ENCODE results near the gene SCMH1.
"Not testable (repeated sequence)": the region's sequence is repeated elsewhere in the genome, so short reads cannot be mapped to it uniquely, and the experiment has no call there.

Gene SCMH1

DNA sequence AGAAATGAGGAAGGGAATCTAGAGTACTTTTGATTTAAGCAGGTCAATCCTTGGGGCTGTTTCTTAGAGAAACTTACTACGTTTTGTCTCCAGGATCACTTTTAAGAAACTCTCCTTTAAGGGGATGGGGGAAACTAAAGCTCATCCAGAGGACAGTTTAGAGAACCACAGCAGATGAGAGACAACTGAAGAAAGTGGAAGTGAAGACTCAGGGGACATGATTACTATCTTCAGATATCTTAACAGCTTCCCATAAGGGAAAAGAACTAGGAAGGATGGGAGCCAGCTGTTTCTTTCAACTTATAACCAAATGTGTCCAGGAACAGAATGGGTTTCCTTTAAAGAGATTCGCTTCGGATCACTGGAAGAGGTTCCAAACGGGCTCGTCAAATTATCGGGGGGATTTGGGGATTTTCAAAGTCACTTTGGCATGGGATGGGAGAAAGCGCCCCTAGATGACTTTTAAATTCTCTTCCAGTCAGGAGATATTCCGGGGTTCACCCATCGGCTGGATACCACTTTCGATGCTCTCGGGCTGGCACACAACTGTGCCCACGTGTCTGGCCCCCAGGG is 1.2 kb downstream of the SCMH1 start:
- TF ChIP-seq GATA1 (IDR thresholded peaks at IDR 0.05; ENCODE audit: low read depth, low read length) (no peak), POLR2A (IDR thresholded peaks at IDR 0.05; ENCODE audit: low read length) (peak; percentile 27)
- DNase-seq, result peak in 1 of 2 experiments; percentile 33

DNA sequence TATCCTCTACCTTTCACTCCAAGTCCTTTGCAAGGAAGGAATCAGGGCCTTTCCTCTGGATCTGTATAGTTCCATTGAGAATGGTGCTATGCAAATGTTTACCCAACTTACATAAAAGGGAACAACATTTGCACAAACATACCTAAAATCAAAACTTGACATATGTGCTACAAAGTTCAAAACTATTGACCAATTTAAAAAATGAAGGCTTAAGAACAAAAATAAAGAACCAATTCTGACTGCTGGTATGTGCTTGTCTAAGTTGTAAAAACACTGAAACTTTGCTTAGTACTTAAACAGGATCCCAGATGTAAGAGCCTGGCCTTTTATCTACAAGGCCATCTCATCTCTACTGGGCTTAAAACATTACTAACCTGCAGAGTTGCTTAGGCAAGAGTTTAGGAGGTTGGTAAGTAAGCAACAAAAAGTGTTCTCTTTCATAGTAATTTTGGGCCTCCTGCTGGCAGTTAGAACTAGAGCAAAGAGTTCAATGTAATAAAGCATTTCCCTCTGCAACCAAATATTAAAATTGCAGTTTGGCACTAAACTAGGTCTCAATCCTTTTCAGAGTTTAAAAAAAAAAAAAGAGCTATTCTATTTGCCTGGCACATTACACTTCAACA is 2.0 kb downstream of the SCMH1 start:
- DNase-seq, result peak; percentile 47 to 69
- TF ChIP-seq GATA1 (IDR thresholded peaks at IDR 0.05; ENCODE audit: low read depth, low read length), result no peak
- TF ChIP-seq POLR2A (IDR thresholded peaks at IDR 0.05; ENCODE audit: low read length), result no peak

DNA sequence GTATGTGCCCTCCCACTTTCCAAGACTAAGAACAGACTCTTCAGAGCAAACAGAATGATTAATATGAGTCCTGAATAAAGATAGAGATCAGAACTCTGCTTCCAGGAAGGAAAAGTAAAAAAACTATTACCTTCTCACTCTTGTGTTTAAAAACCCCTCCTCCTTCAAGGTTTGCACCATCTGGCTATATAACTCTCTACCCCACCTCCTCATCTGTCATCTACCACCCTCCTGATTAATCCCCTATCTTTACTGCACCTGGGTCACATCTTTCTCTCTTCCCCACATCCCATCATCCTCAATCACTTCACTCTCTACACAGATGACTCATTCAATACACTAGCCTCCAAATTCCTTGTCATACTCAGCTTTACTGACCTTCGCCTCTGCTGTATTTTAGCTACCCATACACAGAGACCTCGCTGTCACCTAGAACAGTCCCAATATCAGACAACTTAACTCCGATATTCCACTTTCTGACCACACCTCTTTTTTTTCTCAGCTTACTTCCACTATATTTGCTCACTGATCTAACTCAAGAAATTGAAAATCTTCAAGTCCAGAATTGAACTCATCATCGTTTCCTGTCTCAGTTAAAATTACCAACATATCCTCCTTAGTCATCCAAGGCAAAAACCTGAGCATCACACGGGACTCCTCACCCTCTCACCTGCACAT is 3.7 kb downstream of the SCMH1 start:
- peak in 1 of 2 experiments; percentile 17 for DNase-seq
- TF ChIP-seq GATA1 (IDR thresholded peaks at IDR 0.05; ENCODE audit: low read depth, low read length), result no peak
- no peak for TF ChIP-seq POLR2A (IDR thresholded peaks at IDR 0.05; ENCODE audit: low read length)

DNA sequence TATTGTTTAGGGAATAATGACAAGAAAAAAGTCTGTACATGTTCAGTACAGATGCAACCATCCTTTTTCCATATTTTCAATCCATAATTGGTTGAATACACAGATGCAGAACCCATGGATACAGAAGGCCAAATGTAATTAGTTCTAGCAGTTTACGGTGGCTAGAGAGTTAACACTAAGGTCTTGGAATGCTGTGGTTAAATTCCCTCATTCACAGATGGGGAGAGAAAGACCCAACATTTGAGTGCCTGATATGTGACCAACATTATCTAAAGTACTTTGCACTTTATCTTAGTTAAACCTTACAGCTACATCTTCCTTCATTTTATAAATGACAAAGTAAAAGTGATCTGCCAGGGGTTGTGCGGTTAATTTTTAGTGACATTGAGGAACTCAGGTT is 5.3 kb downstream of the SCMH1 start:
- TF ChIP-seq GATA1 (IDR thresholded peaks at IDR 0.05; ENCODE audit: low read depth, low read length) (no peak), POLR2A (IDR thresholded peaks at IDR 0.05; ENCODE audit: low read length) (no peak)
- DNase-seq, result no peak

DNA sequence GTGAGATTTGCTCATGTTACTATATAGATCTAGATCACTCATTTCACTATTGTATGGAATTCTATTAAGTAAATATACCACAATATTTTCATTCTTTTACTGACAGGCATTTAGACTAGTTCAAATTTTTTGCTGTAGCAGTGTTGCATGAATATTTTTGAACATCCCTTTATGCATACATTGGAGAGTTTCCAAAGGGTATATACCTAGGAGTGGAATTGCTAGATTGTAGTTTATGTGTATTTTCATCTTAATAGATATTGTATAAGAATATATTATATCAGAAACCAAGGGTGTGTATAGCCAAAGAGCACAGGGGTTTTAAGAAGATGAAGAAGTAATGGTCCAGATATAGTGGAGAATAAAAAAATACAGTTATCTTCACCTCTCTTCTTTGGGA is 6.2 kb downstream of the SCMH1 start:
- TF ChIP-seq POLR2A (IDR thresholded peaks at IDR 0.05; ENCODE audit: low read length) (no peak), GATA1 (IDR thresholded peaks at IDR 0.05; ENCODE audit: low read depth, low read length) (no peak)

DNA sequence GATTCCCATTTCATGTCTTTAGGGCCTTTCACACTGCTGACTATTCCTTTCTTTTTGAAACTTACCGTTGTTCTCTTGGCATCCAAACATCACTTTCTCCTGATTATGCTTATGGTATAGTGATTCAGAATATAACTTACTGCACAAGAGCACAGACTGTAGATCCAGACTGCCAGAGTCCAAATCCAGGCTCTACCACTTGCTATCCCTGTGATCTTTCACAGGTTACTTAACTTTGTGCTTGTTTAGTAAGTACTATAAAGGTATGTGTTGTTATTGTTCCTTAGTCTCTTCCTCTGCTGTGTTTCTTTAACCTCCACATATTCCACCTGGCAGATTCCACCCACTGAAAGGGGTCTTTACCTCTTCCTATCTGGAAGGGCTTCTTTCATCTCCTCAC is 8.4 kb downstream of the SCMH1 start:
- no peak for TF ChIP-seq GATA1 (IDR thresholded peaks at IDR 0.05; ENCODE audit: low read depth, low read length)
- TF ChIP-seq POLR2A (IDR thresholded peaks at IDR 0.05; ENCODE audit: low read length), result no peak

More for the DNA sequence above, 6.2 kb downstream of the SCMH1 start:
- no peak for DNase-seq

DNA sequence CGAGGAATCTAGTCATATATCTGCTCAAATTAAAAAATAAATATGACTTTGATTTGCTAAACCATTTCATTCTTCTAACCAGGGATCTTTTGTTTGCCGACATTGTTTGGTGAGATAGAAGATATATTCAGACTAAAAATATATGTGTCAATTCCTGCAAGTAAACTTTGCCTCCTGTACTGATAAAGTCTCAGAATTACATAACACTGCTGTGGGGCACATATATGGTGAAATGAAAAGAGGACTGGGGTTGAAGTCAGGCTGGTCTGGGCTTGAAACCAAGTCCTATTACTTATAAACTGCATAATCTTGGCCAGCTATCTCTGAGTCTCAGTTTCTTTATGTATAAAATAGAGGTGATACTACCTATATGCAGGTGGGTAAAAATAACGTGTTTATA is 9.8 kb downstream of the SCMH1 start:
- no peak for DNase-seq
- TF ChIP-seq POLR2A (IDR thresholded peaks at IDR 0.05; ENCODE audit: low read length) (no peak), GATA1 (IDR thresholded peaks at IDR 0.05; ENCODE audit: low read depth, low read length) (no peak)

More for the DNA sequence above, 8.4 kb downstream of the SCMH1 start:
- DNase-seq, result no peak

DNA sequence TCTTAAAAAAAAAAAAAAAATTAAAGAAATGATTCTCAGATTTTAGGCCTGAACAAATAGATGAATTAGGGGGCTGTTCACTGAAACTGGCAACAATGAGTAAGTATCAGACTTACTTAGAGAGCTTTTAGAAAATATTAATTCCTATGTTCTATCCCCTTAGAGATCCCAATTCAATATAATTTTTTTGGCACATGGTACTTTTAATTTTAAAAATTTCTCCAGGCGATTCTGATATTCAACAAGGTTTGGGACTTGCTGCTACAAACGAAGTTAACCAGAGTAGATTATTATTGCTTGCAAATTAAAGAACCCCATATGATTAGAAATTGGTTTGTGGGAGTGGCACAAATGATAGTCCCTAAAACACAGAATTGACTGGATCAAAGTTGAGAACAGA is 11.4 kb downstream of the SCMH1 start:
- no peak for DNase-seq
- TF ChIP-seq POLR2A (IDR thresholded peaks at IDR 0.05; ENCODE audit: low read length) (no peak), GATA1 (IDR thresholded peaks at IDR 0.05; ENCODE audit: low read depth, low read length) (no peak)

DNA sequence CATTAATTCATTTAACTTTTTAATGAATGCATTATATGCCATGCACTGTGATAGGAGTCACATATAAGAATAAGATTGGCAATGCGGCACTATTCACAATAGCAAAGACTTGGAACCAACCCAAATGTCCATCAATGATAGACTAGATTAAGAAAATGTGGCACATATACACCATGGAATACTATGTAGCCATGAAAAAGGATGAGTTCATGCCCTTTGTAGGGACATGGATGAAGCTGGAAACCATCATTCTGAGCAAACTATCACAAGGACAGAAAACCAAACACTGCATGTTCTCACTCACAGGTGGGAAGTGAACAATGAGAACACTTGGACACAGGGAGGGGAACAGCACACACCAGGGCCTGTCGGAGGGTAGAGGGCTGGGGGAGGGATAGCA is 12.9 kb downstream of the SCMH1 start:
- DNase-seq, result not testable (repeated sequence)

DNA sequence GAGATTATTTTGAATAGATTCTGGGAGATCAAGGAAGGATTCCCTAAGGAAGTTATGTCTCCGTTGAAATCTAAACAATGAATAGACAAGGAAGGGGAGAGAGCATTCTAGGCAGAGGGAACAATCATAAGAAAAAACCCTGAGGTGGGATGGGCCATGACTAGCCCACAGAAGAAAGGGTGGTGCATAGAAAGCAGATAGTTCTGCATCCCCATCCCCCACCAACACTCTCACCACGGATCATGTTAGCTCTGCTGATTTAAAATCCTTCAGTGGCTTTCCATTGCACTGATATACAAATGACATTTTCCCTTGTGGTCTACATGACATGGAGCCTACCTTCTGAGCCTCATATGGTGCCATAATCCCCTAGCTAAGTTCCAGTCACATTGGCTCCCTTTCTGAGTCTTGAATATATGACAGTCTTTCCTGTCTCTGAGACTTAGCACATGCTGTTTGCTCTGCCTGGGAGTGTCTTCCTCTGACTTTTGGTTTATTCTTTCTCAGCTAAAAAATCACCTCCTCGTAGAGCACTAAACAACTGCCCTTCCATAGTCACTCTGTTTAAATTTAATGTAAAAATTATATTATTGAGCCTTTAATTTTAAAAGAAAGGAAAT is 15.2 kb downstream of the SCMH1 start:
- no peak for TF ChIP-seq POLR2A (IDR thresholded peaks at IDR 0.05; ENCODE audit: low read length)
- TF ChIP-seq GATA1 (IDR thresholded peaks at IDR 0.05; ENCODE audit: low read depth, low read length), result no peak

DNA sequence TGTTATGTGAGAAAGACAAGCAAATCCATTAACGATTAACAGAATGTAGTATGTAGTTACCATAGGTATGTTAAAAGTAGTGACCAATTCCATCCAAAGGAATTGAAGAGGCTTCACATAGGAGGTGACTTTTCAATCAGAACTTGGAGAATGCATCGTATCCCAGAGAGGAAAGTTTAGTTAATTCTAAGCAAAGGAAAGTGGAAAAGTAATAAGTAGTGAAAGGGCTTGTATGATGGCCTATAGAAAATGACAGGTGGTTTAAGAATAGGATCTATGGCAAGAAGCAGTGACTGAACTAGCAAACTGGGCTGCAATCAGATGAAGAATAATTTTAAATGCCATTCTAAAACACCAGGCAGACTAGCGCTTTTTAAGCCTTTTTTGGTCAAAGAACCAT is 16.6 kb downstream of the SCMH1 start:
- TF ChIP-seq GATA1 (IDR thresholded peaks at IDR 0.05; ENCODE audit: low read depth, low read length) (no peak), POLR2A (IDR thresholded peaks at IDR 0.05; ENCODE audit: low read length) (no peak)
- DNase-seq, result no peak

More for the DNA sequence above, 15.2 kb downstream of the SCMH1 start:
- DNase-seq, result no peak

DNA sequence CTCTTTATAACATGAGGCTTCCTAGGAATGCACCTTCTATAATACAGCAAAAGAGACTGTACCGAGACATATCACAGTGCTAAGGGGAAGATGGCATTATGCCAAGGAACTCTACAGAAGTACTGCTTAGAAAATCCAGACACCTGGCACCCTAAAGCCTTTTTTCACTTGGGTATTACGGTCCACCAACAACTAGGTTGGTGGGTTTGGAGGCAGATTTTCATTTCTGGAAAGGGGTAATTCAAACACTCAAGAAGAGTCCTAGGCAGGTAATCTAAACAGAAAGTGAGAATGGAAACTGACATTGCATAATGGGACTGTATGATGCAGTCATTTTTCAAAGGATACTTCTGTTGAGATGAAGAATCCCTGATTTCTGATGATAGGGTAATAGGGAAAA is 19.6 kb downstream of the SCMH1 start:
- TF ChIP-seq POLR2A (IDR thresholded peaks at IDR 0.05; ENCODE audit: low read length), result no peak
- no peak for TF ChIP-seq GATA1 (IDR thresholded peaks at IDR 0.05; ENCODE audit: low read depth, low read length)
- DNase-seq, result peak; percentile 25 to 34

DNA sequence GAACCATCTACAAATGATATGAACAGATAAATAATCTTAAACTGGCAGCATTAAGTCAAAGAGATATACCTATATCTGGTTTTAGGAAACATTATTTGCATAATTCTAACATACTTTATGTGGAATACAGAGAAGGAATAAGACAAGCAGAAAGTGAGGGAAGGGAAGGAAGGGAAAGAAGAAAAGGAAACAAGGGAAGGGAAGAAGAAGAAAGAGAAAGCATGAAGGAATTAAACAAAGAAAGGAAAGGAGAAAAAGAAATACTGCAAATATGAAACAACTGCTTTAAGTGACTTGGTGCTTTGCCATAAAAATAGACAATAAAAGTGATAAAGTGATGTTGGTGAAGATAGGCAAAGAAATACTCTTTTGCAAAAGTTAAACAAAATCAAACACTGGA is 20.1 kb downstream of the SCMH1 start:
- DNase-seq, result no peak
- TF ChIP-seq POLR2A (IDR thresholded peaks at IDR 0.05; ENCODE audit: low read length) (no peak), GATA1 (IDR thresholded peaks at IDR 0.05; ENCODE audit: low read depth, low read length) (no peak)

DNA sequence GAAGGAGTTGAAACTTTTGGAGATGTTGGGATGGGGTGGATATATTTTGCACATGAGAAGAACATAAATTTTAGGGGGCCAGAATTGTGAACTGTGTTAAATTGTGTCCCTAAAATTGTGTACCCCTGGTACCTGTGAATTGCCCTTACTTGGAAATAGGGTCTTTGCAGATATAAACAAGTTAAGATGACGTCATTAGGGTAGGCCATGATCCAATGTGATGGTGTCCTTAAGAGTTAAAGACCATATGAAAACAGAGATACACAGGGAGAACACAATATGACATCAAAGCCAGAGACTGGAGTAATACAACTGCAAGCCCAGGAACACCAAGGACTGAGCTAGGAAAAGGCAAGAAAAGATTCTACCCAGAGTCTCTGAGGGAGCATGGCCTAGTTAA is 24.0 kb downstream of the SCMH1 start:
- TF ChIP-seq GATA1 (IDR thresholded peaks at IDR 0.05; ENCODE audit: low read depth, low read length) (no peak), POLR2A (IDR thresholded peaks at IDR 0.05; ENCODE audit: low read length) (no peak)
- DNase-seq, result no peak
